Measurements from ENCODE around the gene SGSM2.

SGSM2 gene

GRCh38 chr17:2299136-2299535, 38.2 kb upstream of the SGSM2 start:
- TF ChIP-seq TCF4 (CRISPR knock-in tag; IDR thresholded peaks at IDR 0.05; ENCODE audit: borderline replicate concordance): no peak
- TF ChIP-seq ZNF8 (CRISPR knock-in tag; IDR thresholded peaks at IDR 0.05): no peak
- no peak for TF ChIP-seq CSRNP3 (CRISPR knock-in tag; IDR thresholded peaks at IDR 0.05)
- TF ChIP-seq ZNF565 (CRISPR knock-in tag; conservative IDR thresholded peaks at IDR 0.05; ENCODE audit: low read depth): no peak
- no peak for TF ChIP-seq ISL1 (CRISPR knock-in tag; IDR thresholded peaks at IDR 0.05)
- no peak for TF ChIP-seq ZC3H10 (CRISPR knock-in tag; IDR thresholded peaks at IDR 0.05)
- no peak for TF ChIP-seq SNAI2 (CRISPR knock-in tag; IDR thresholded peaks at IDR 0.05)
- TF ChIP-seq BACH2 (CRISPR knock-in tag; IDR thresholded peaks at IDR 0.05; ENCODE audit: borderline replicate concordance): no peak
- no peak for TF ChIP-seq ZNF70 (CRISPR knock-in tag; IDR thresholded peaks at IDR 0.05)
- TF ChIP-seq ARNTL (CRISPR knock-in tag; IDR thresholded peaks at IDR 0.05; ENCODE audit: borderline replicate concordance, low read depth): no peak
- no peak for TF ChIP-seq CREB5 (CRISPR knock-in tag; IDR thresholded peaks at IDR 0.05; ENCODE audit: low read depth)
- no peak for TF ChIP-seq PATZ1 (CRISPR knock-in tag; IDR thresholded peaks at IDR 0.05; ENCODE audit: borderline replicate concordance)
- TF ChIP-seq ESRRG (CRISPR knock-in tag; IDR thresholded peaks at IDR 0.05): no peak
- TF ChIP-seq ZFP3 (CRISPR knock-in tag; IDR thresholded peaks at IDR 0.05): no peak
- TF ChIP-seq ZFP30 (CRISPR knock-in tag; IDR thresholded peaks at IDR 0.05): no peak
- TF ChIP-seq OSR1 (CRISPR knock-in tag; IDR thresholded peaks at IDR 0.05): no peak
- TF ChIP-seq TOX (CRISPR knock-in tag; IDR thresholded peaks at IDR 0.05; ENCODE audit: borderline replicate concordance): no peak
- TF ChIP-seq GLIS3 (CRISPR knock-in tag; IDR thresholded peaks at IDR 0.05): no peak
- TF ChIP-seq RARB (CRISPR knock-in tag; IDR thresholded peaks at IDR 0.05): no peak
- no peak for TF ChIP-seq CSDC2 (CRISPR knock-in tag; IDR thresholded peaks at IDR 0.05)
- no peak for ATAC-seq

GRCh38 chr17:2299756-2300155, 37.5 kb upstream of the SGSM2 start:
- ATAC-seq: no peak
- TF ChIP-seq OSR1 (CRISPR knock-in tag; IDR thresholded peaks at IDR 0.05) (no peak), CSDC2 (CRISPR knock-in tag; IDR thresholded peaks at IDR 0.05) (no peak), ZNF565 (CRISPR knock-in tag; conservative IDR thresholded peaks at IDR 0.05; ENCODE audit: low read depth) (no peak), SNAI2 (CRISPR knock-in tag; IDR thresholded peaks at IDR 0.05) (no peak), PPARA (CRISPR knock-in tag; IDR thresholded peaks at IDR 0.05; ENCODE audit: borderline replicate concordance) (no peak), TOX (CRISPR knock-in tag; IDR thresholded peaks at IDR 0.05; ENCODE audit: borderline replicate concordance) (no peak), ISL1 (CRISPR knock-in tag; IDR thresholded peaks at IDR 0.05) (no peak), TSHZ2 (CRISPR knock-in tag; IDR thresholded peaks at IDR 0.05) (no peak), ZNF70 (CRISPR knock-in tag; IDR thresholded peaks at IDR 0.05) (no peak)

GRCh38 chr17:2302778-2303203, 34.5 kb upstream of the SGSM2 start:
- TF ChIP-seq ESRRG (CRISPR knock-in tag; IDR thresholded peaks at IDR 0.05): no peak
- TF ChIP-seq CSRNP3 (CRISPR knock-in tag; IDR thresholded peaks at IDR 0.05): no peak
- no peak for TF ChIP-seq ZFP30 (CRISPR knock-in tag; IDR thresholded peaks at IDR 0.05)
- no peak for TF ChIP-seq PATZ1 (CRISPR knock-in tag; IDR thresholded peaks at IDR 0.05; ENCODE audit: borderline replicate concordance)
- TF ChIP-seq GLIS3 (CRISPR knock-in tag; IDR thresholded peaks at IDR 0.05): no peak
- ATAC-seq: peak; percentile 39
